ENCODE data around the gene CRELD1. TPM values are rescaled to one million over a fixed set of nuclear protein-coding genes. Genes with fewer than 3 reads are reported as not detected.
"Not testable (repeated sequence)": the region's sequence is repeated elsewhere in the genome, so short reads cannot be mapped to it uniquely, and the experiment has no call there.

CRELD1 gene
- total RNA-seq, 1 donor from 2014 or later: 22.7 TPM

- H3K4me3 Mint-ChIP-seq: no peak overlapping the region
- peaks cover 4% of the 10 kb centered on the region for H3K9me3 Mint-ChIP-seq
- peaks cover 39% of the 10 kb centered on the region for H3K4me1 Mint-ChIP-seq
- peaks cover 20% of the 10 kb centered on the region for H3K36me3 Mint-ChIP-seq (ENCODE audit: low read depth)
- no peak overlapping the region for H3K27ac Mint-ChIP-seq
- DNase-seq: no peak
- no peaks in the 10 kb centered on the region for H3K27me3 Mint-ChIP-seq
- intact Hi-C loops (cut with micrococcal nuclease): no loop called here
These were observed 35.0 kb upstream of the CRELD1 start for GRCh38 chr3:9898467-9899241.

DNA sequence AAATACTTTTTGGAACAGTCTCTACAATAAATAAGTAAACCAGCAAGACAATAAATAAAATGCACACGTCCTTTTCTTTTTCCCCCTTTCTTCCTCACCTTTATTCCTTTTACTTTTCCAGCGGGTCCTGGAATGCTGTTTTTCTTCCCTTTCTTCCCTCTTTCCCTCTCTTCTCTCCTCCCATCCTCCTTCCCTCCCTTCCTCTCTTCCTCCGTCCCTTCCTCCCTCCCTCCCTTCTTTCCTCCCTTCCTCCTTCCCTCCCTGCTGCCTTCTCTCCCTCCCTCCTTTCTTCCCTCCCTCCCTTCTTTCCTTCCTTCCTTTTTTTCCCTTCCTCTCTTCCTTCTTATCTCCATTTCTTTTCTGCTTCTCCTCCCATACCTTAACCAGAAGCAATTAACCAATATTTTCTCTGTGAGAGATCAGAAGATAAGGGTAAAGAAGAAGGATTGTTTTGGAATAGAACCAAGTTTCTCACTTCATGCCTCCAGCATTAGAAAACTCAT lies 34.3 kb upstream of the CRELD1 start:
- no peak overlapping the region for H3K4me3 Mint-ChIP-seq
- H3K36me3 Mint-ChIP-seq (ENCODE audit: low read depth): peaks cover 13% of the 10 kb centered on the region
- intact Hi-C loops (cut with micrococcal nuclease): no loop called here
- peaks cover 4% of the 10 kb centered on the region for H3K9me3 Mint-ChIP-seq
- no peaks in the 10 kb centered on the region for H3K27me3 Mint-ChIP-seq
- peaks cover 37% of the 10 kb centered on the region for H3K4me1 Mint-ChIP-seq
- no peak for DNase-seq
- peak overlapping the region; percentile 39 for H3K27ac Mint-ChIP-seq

- H3K36me3 Mint-ChIP-seq (ENCODE audit: low read depth); H3K4me3 Mint-ChIP-seq; intact Hi-C loops (cut with micrococcal nuclease); H3K27me3 Mint-ChIP-seq; H3K9me3 Mint-ChIP-seq; DNase-seq; H3K27ac Mint-ChIP-seq: not testable (repeated sequence)
- peaks cover 32% of the 10 kb centered on the region for H3K4me1 Mint-ChIP-seq
These were observed 32.6 kb upstream of the CRELD1 start for GRCh38 chr3:9900965-9901415.

GRCh38 chr3:9901967-9902366 lies 31.7 kb upstream of the CRELD1 start:
- H3K9me3 Mint-ChIP-seq: no peaks in the 10 kb centered on the region
- H3K27ac Mint-ChIP-seq: peak overlapping the region; percentile 80
- peaks cover 2% of the 10 kb centered on the region for H3K36me3 Mint-ChIP-seq (ENCODE audit: low read depth)
- peaks cover 30% of the 10 kb centered on the region for H3K4me1 Mint-ChIP-seq
- H3K27me3 Mint-ChIP-seq: no peaks in the 10 kb centered on the region
- peak; percentile 79 for DNase-seq
- intact Hi-C loops (cut with micrococcal nuclease): loop anchor here (1.0 to 2.0 kb wide), 2 partner anchors 12 to 15 kb away; partner anchors contain the start of genes IL17RC and JAGN1
- peak overlapping the region; percentile 71 for H3K4me3 Mint-ChIP-seq

DNA sequence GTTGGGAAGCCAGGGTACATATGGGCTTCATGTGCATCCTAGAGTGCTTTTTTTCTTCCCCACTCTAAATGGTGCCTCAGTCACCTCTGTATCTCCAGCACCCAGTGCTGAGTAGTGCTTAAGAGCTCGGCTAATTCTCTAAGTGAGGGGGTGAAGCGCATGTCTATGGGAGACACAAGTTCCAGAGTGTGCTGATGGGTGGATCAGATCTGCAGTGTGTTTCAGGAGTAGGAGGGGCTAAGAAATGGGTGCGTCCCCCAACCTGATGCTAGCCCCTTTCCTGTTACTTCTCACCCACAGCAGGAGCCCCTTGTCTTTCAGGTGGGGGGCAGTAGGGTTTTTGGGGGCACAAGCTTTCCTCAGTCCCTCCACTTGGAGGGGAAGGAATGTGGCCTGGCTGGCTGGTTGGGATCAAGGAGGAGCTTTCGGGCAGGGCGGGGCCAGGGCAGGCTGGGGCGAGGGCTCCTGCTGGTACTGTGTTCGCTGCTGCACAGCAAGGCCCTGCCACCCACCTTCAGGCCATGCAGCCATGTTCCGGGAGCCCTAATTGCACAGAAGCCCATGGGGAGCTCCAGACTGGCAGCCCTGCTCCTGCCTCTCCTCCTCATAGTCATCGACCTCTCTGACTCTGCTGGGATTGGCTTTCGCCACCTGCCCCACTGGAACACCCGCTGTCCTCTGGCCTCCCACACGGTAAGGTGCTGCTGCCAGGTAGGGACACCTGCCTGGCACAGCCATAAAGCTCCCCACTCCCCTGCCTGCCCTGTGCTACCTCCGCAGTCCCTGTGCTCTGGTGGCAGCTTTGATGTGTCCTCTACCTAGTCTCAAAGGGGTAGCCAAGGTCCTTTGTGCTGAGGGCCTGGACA lies 31.0 kb upstream of the CRELD1 start, which contains the start of gene IL17RE:
TSS of gene IL17RE (plus strand) at position 477 of the 866 bp plus-strand sequence. CDS start at position 562, 85 bp downstream.
- Mint-ChIP-seq H3K36me3 (ENCODE audit: low read depth) (no peaks in the 10 kb centered on the region), H3K4me1 (peaks cover 30% of the 10 kb centered on the region), H3K27ac (peak within 1 kb of the TSS; percentile 80), H3K9me3 (no peaks in the 10 kb centered on the region), H3K27me3 (no peaks in the 10 kb centered on the region), H3K4me3 (peak within 1 kb of the TSS; percentile 71)
- no peak for DNase-seq
- intact Hi-C loops (cut with micrococcal nuclease): loop anchor here (1.0 to 2.0 kb wide), 2 partner anchors 12 to 14 kb away; partner anchors contain the start of genes IL17RC and JAGN1

DNA sequence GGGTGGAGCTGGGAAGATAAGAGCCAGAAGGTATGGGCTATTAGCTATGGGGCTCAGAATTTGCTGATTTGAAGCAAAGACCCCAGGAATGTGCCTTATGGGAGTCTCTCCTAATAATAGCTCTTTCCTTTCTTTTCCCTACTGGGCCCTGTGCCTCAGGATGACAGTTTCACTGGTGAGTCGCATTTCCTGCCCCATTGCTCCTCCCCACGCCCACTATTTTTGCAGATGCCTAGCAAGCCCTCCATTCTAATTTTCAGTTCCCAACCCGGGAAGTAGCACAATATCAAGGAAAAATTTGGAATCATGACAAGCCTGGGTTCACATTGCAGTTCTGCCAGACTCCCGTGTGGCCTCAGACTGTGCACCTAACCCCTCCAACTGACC lies 30.4 kb upstream of the CRELD1 start:
- intact Hi-C loops (cut with micrococcal nuclease): loop anchor here (2.0 kb wide), 1 partner anchor 14 kb away; the partner anchor contains the start of gene IL17RC
- Mint-ChIP-seq H3K36me3 (ENCODE audit: low read depth) (no peaks in the 10 kb centered on the region), H3K27ac (peak overlapping the region; percentile 78), H3K27me3 (no peaks in the 10 kb centered on the region), H3K4me3 (peak overlapping the region; percentile 58), H3K9me3 (no peaks in the 10 kb centered on the region), H3K4me1 (peaks cover 29% of the 10 kb centered on the region)
- DNase-seq: no peak

DNA sequence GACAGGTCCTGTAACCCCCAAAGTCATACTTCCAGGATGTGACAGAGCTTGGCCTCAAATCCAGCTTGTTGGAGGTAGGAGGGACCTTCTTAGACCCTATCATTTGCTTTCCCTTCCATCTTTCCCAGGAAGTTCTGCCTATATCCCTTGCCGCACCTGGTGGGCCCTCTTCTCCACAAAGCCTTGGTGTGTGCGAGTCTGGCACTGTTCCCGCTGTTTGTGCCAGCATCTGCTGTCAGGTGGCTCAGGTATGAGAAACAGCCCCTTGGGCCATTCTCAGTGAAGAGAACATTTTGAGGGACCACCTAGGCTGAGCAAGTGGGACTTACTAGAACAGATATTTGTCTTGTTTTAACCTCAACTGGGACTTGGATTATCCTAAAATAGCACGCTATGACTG lies 29.7 kb upstream of the CRELD1 start:
- no peaks in the 10 kb centered on the region for H3K27me3 Mint-ChIP-seq
- no peak overlapping the region for H3K4me3 Mint-ChIP-seq
- H3K36me3 Mint-ChIP-seq (ENCODE audit: low read depth): no peaks in the 10 kb centered on the region
- no peak for DNase-seq
- no peaks in the 10 kb centered on the region for H3K9me3 Mint-ChIP-seq
- H3K27ac Mint-ChIP-seq: no peak overlapping the region
- H3K4me1 Mint-ChIP-seq: peaks cover 29% of the 10 kb centered on the region
- intact Hi-C loops (cut with micrococcal nuclease): loop anchor here (2.0 kb wide), 1 partner anchor 13 kb away; the partner anchor contains the start of gene IL17RC

GRCh38 chr3:9906480-9906879 lies 27.2 kb upstream of the CRELD1 start:
- Mint-ChIP-seq H3K27me3 (no peaks in the 10 kb centered on the region), H3K36me3 (ENCODE audit: low read depth) (no peaks in the 10 kb centered on the region), H3K4me3 (no peak overlapping the region), H3K27ac (no peak overlapping the region), H3K4me1 (peaks cover 35% of the 10 kb centered on the region), H3K9me3 (no peaks in the 10 kb centered on the region)
- DNase-seq: no peak
- intact Hi-C loops (cut with micrococcal nuclease): no loop called here

GRCh38 chr3:9908286-9908685 lies 25.3 kb upstream of the CRELD1 start:
- H3K4me3 Mint-ChIP-seq: no peak overlapping the region
- peaks cover 2% of the 10 kb centered on the region for H3K36me3 Mint-ChIP-seq (ENCODE audit: low read depth)
- intact Hi-C loops (cut with micrococcal nuclease): no loop called here

DNA sequence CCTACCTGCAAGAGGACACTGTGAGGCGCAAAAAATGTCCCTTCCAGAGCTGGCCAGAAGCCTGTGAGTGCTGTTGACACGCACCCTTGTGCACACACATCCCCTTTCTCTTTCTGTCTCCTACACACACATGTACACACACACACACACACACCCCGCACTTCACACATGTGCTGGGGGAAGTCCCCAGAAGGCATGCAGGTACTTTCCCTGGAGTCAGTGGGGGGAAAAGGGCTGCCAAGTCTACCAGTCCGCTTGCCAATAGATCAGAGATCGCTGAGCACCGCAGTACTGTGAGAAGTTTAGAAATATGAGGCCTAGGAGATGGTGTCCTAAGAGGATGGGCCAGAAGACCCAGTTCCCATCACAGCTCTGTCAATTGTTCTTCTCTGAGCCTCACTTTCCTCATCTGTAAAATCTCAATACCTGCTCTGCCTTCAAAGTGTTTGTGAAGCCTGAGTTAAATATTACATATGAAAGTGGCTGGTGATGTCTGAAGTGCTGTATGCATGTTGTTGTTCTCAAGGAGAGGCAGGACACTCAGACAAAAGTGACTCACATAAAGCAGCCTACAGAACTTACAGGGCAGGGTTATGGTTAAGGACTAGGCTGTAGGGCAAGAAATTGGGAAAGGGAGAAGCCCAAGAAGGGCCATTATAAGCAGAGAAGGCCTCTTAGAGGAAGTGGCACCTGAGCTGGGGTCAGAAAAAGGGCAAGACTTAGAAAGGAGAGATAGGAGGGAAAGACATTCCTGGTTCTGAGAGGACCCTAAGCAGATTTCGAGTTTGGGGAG lies 24.2 kb upstream of the CRELD1 start:
- H3K4me1 Mint-ChIP-seq: peaks cover 14% of the 10 kb centered on the region
- H3K9me3 Mint-ChIP-seq: no peaks in the 10 kb centered on the region
- H3K4me3 Mint-ChIP-seq: no peak overlapping the region
- DNase-seq: no peak
- H3K27me3 Mint-ChIP-seq: peaks cover 2% of the 10 kb centered on the region
- peaks cover 2% of the 10 kb centered on the region for H3K36me3 Mint-ChIP-seq (ENCODE audit: low read depth)
- H3K27ac Mint-ChIP-seq: peak overlapping the region; percentile 23
- intact Hi-C loops (cut with micrococcal nuclease): no loop called here

More at GRCh38 chr3:9908286-9908685, 25.3 kb upstream of the CRELD1 start:
- Mint-ChIP-seq H3K27me3 (peaks cover 2% of the 10 kb centered on the region), H3K9me3 (no peaks in the 10 kb centered on the region), H3K4me1 (peaks cover 22% of the 10 kb centered on the region), H3K27ac (no peak overlapping the region)
- DNase-seq: no peak

DNA sequence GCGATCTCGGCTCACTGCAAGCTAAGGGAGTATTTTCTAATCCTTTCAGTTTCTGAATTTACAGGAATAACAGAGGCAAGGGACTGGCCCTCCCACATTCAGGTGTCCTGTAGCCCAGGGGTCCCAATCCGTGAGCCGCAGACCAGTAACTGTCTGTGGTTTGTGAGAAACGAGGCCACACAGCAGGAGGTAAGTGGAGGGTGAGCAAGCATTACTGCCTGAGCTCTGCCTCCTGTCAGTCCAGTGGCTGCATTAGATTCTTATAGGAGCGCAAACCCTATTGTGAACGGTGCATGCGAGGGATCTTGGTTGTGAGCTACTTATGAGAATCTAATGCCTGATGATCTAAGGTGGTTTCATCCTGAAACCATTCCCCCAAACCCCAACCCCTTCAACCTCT lies 21.8 kb upstream of the CRELD1 start:
- H3K27me3 Mint-ChIP-seq: peaks cover 2% of the 10 kb centered on the region
- peaks cover 24% of the 10 kb centered on the region for H3K4me1 Mint-ChIP-seq
- no peak overlapping the region for H3K27ac Mint-ChIP-seq
- peaks cover 2% of the 10 kb centered on the region for H3K36me3 Mint-ChIP-seq (ENCODE audit: low read depth)
- H3K9me3 Mint-ChIP-seq: no peaks in the 10 kb centered on the region
- intact Hi-C loops (cut with micrococcal nuclease): no loop called here
- no peak for DNase-seq
- H3K4me3 Mint-ChIP-seq: no peak overlapping the region

DNA sequence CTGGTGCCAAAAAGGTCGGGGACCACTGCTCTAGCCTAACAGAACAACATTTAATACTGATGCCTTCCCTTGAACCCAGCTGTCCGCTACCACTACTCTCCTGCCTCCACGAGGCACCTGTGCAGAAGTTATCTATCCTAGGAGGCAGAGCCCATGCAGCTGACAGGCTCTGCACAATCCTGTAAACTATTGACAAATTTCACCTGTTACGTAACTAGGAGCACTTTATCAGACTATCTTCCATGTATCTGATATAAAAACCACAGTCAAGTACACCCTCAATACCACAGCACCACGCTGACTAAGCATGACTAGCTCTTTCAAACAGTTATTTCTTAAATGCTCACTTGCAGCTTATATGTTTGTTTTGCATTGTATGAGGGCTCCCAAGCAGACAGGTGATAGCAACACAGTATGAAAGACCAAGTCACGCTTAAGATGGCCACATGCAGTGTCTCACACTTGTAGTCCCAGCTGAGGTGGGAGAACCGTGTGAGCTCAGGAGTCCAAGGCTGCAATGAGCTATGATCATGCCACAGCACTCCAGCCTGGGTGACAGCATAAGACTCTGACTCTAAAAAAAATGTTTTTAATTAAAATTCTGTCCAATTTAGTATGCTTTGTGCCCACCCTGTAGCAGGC lies 21.2 kb upstream of the CRELD1 start:
- H3K4me3 Mint-ChIP-seq: no peak overlapping the region
- intact Hi-C loops (cut with micrococcal nuclease): no loop called here
- no peak for DNase-seq
- no peaks in the 10 kb centered on the region for H3K9me3 Mint-ChIP-seq
- H3K27me3 Mint-ChIP-seq: peaks cover 2% of the 10 kb centered on the region
- H3K27ac Mint-ChIP-seq: no peak overlapping the region
- peaks cover 25% of the 10 kb centered on the region for H3K4me1 Mint-ChIP-seq
- peaks cover 2% of the 10 kb centered on the region for H3K36me3 Mint-ChIP-seq (ENCODE audit: low read depth)

- intact Hi-C loops (cut with micrococcal nuclease): no loop called here
- H3K9me3 Mint-ChIP-seq: no peaks in the 10 kb centered on the region
These were observed 20.0 kb upstream of the CRELD1 start for GRCh38 chr3:9913601-9914000.

More at GRCh38 chr3:9913601-9914000, 20.0 kb upstream of the CRELD1 start:
- DNase-seq: no peak
- Mint-ChIP-seq H3K36me3 (ENCODE audit: low read depth) (peaks cover 2% of the 10 kb centered on the region), H3K27me3 (peaks cover 2% of the 10 kb centered on the region), H3K4me1 (peaks cover 25% of the 10 kb centered on the region), H3K27ac (no peak overlapping the region), H3K4me3 (no peak overlapping the region)
